GOT3 (cell line): ENCODE results near the gene NAT8L.

ENCODE experiments used
- DNase-seq: peaks from one replicate; lab custom pipeline; 2025; ENCODE audit warnings: mixed read lengths; lab: John Stamatoyannopoulos, UW

NAT8L gene

GRCh38 chr4:2094545-2094944 is 35.4 kb downstream of the NAT8L start:
- no peak for DNase-seq

- DNase-seq = no peak
These were observed 36.3 kb downstream of the NAT8L start for GRCh38 chr4:2095236-2096072.

GRCh38 chr4:2096073-2096609 is 37.0 kb downstream of the NAT8L start:
- DNase-seq = no peak

- DNase-seq = no peak
These were observed 42.4 kb downstream of the NAT8L start for GRCh38 chr4:2101346-2102044.

- DNase-seq = no peak
These were observed 43.1 kb downstream of the NAT8L start for GRCh38 chr4:2102045-2102883.

- DNase-seq = no peak
These were observed 44.2 kb downstream of the NAT8L start for GRCh38 chr4:2103127-2103842.

- DNase-seq = no peak
These were observed 44.9 kb downstream of the NAT8L start for GRCh38 chr4:2103843-2104547.

- DNase-seq = no peak
These were observed 45.6 kb downstream of the NAT8L start for GRCh38 chr4:2104556-2105345.

- DNase-seq = no peak
These were observed 46.4 kb downstream of the NAT8L start for GRCh38 chr4:2105559-2105958.

- no peak for DNase-seq
These were observed 57.7 kb downstream of the NAT8L start for GRCh38 chr4:2116687-2117400.
